HG03520 (cell line): ENCODE measurements around the gene GAB3.

Experiments
- ATAC-seq: cut with Tn5 transposase; IDR thresholded peaks from one replicate; pipeline ENCODE4 v1.9.1; 2021; ENCODE audit warnings: mild to moderate bottlenecking, moderate library complexity; ENCODE audit not compliant: unreplicated experiment

Gene GAB3

GRCh38 chrX:154751669-154752271, 893 bp upstream of the GAB3 start:
- no peak for ATAC-seq

- ATAC-seq: peak; percentile 7
Measured at GRCh38 chrX:154751203-154751668, 359 bp upstream of the GAB3 start.

- ATAC-seq: no peak
Measured at GRCh38 chrX:154749856-154750255, 1.0 kb downstream of the GAB3 start.

GRCh38 chrX:154748712-154749339, 2.1 kb downstream of the GAB3 start:
- ATAC-seq: peak; percentile 43

- ATAC-seq: no peak
Measured at GRCh38 chrX:154742613-154743012, 8.3 kb downstream of the GAB3 start.

- no peak for ATAC-seq
Measured at GRCh38 chrX:154739952-154740465, 10.9 kb downstream of the GAB3 start.

GRCh38 chrX:154738011-154738738, 12.7 kb downstream of the GAB3 start:
- no peak for ATAC-seq

GRCh38 chrX:154737136-154737535, 13.7 kb downstream of the GAB3 start:
- ATAC-seq: no peak

- ATAC-seq: no peak
Measured at GRCh38 chrX:154735695-154736393, 15.0 kb downstream of the GAB3 start.

GRCh38 chrX:154734061-154734781, 16.7 kb downstream of the GAB3 start:
- no peak for ATAC-seq

GRCh38 chrX:154733066-154733425, 17.8 kb downstream of the GAB3 start:
- ATAC-seq: no peak

- ATAC-seq: no peak
Measured at GRCh38 chrX:154732421-154733065, 18.3 kb downstream of the GAB3 start.

- ATAC-seq: no peak
Measured at GRCh38 chrX:154731881-154732280, 19.0 kb downstream of the GAB3 start.

- ATAC-seq: no peak
Measured at GRCh38 chrX:154731184-154731583, 19.7 kb downstream of the GAB3 start.

- no peak for ATAC-seq
Measured at GRCh38 chrX:154730253-154730891, 20.5 kb downstream of the GAB3 start.

GRCh38 chrX:154729439-154729838, 21.4 kb downstream of the GAB3 start:
- ATAC-seq: no peak

- ATAC-seq: no peak
Measured at GRCh38 chrX:154728431-154729190, 22.3 kb downstream of the GAB3 start.

- ATAC-seq: no peak
Measured at GRCh38 chrX:154727871-154728270, 23.0 kb downstream of the GAB3 start.

- ATAC-seq: no peak
Measured at GRCh38 chrX:154727418-154727817, 23.5 kb downstream of the GAB3 start.
